Neural cell (in vitro differentiated cells): ENCODE measurements around the gene YTHDC2.

Source experiments
- POLR2AphosphoS5 ChIP-seq: IDR thresholded peaks from 2 replicates; pipeline ENCODE4 v1.6.1; 2012
- TF ChIP-seq, protein P1 (sequence below): fragments of 450-650 bp; IDR thresholded peaks from 2 replicates; pipeline ENCODE4 v1.5.1; 2014; ENCODE audit warnings: antibody characterized with exemption, mild to moderate bottlenecking, moderate library complexity; ENCODE audit not compliant: poor library complexity, severe bottlenecking

DNA sequence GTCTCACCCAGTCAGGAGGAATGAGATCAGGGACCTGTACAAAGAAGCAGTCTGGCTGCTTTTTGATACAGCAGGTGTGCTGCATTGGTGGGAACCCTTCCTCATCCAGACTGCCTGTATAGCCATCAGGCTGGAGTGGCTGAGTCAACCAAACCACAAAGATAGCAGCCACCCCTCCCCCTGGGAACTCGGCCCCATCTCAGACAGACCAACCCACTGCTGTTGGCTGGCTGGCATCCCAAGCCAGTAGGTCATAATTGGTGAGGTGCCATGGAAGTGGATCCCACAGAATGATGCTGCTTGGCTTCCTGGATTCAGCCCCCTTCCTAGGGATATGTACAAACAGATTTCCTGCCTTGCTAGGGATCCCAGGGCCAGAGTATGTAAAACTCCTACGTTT, 60.9 kb downstream of the YTHDC2 start:
- TF ChIP-seq POLR2AphosphoS5: no peak
- TF ChIP-seq, protein P1, sequence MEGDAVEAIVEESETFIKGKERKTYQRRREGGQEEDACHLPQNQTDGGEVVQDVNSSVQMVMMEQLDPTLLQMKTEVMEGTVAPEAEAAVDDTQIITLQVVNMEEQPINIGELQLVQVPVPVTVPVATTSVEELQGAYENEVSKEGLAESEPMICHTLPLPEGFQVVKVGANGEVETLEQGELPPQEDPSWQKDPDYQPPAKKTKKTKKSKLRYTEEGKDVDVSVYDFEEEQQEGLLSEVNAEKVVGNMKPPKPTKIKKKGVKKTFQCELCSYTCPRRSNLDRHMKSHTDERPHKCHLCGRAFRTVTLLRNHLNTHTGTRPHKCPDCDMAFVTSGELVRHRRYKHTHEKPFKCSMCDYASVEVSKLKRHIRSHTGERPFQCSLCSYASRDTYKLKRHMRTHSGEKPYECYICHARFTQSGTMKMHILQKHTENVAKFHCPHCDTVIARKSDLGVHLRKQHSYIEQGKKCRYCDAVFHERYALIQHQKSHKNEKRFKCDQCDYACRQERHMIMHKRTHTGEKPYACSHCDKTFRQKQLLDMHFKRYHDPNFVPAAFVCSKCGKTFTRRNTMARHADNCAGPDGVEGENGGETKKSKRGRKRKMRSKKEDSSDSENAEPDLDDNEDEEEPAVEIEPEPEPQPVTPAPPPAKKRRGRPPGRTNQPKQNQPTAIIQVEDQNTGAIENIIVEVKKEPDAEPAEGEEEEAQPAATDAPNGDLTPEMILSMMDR: no peak
